PFSK-1 (cell line): ENCODE data around the gene MAGOH.

Source experiments
- POLR2AphosphoS5 ChIP-seq: IDR thresholded peaks from 2 replicates; pipeline ENCODE4 v1.6.1; 2012; ENCODE audit warnings: low read depth, mild to moderate bottlenecking, control low read depth, low read length, moderate library complexity
- TAF1 ChIP-seq: IDR thresholded peaks from 2 replicates; pipeline ENCODE4 v1.6.1; 2012; ENCODE audit warnings: low read length, control low read depth, borderline replicate concordance; ENCODE audit not compliant: insufficient read depth
- TF ChIP-seq, protein P1 (sequence below), 2 experiments: IDR thresholded peaks; 2 replicates each; pipeline versions ENCODE4 v1.6.1 to v1.8.0; 2011 to 2012; ENCODE audit warnings: low read depth in 2 of 2, low read length in 2 of 2, control low read depth in 1 of 2, inconsistent platforms in 1 of 2, mild to moderate bottlenecking in 1 of 2, moderate library complexity in 1 of 2; ENCODE audit not compliant: insufficient read depth in 1 of 2

DNA sequence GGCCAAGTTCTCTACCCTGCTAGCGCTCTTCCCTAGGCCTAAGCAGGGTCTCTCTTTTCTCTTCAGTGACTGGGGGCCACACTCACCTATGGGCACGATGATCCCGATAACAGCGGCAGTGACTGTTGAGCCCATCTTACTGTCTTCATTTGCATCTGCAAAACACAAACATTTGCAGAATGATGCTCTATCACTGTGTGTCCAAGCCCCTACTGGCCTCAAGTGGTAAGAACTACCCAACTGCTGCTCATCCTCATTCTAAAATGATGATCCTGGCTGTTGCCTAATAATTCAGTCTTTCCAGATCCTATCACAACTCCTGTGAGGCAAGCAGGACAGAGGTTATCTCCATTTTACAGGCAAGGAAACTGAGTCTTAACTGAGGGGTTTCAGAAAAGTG is 16.7 kb upstream of the MAGOH start:
- TF ChIP-seq POLR2AphosphoS5 (no peak; the same call in 1 of the 2 replicates), TAF1 (no peak)
- TF ChIP-seq, protein P1, sequence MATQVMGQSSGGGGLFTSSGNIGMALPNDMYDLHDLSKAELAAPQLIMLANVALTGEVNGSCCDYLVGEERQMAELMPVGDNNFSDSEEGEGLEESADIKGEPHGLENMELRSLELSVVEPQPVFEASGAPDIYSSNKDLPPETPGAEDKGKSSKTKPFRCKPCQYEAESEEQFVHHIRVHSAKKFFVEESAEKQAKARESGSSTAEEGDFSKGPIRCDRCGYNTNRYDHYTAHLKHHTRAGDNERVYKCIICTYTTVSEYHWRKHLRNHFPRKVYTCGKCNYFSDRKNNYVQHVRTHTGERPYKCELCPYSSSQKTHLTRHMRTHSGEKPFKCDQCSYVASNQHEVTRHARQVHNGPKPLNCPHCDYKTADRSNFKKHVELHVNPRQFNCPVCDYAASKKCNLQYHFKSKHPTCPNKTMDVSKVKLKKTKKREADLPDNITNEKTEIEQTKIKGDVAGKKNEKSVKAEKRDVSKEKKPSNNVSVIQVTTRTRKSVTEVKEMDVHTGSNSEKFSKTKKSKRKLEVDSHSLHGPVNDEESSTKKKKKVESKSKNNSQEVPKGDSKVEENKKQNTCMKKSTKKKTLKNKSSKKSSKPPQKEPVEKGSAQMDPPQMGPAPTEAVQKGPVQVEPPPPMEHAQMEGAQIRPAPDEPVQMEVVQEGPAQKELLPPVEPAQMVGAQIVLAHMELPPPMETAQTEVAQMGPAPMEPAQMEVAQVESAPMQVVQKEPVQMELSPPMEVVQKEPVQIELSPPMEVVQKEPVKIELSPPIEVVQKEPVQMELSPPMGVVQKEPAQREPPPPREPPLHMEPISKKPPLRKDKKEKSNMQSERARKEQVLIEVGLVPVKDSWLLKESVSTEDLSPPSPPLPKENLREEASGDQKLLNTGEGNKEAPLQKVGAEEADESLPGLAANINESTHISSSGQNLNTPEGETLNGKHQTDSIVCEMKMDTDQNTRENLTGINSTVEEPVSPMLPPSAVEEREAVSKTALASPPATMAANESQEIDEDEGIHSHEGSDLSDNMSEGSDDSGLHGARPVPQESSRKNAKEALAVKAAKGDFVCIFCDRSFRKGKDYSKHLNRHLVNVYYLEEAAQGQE (IDR thresholded peaks at IDR 0.05; ENCODE audit: insufficient read depth in 1 of 2, low read depth in 2 of 2, low read length in 2 of 2) = no peak
